GM23248 (cell line): Measurements from ENCODE around the gene AGAP1.

Source experiments
- EZH2 ChIP-seq: fragments of 200-600 bp; sonication (generic); IDR thresholded peaks from 2 replicates; pipeline ENCODE4 v1.6.1; 2018; ENCODE audit warnings: antibody characterized with exemption, mild to moderate bottlenecking; ENCODE audit not compliant: insufficient read depth, poor library complexity, severe bottlenecking
- EZH2phosphoT487 ChIP-seq: fragments of 200-600 bp; sonication (generic); IDR thresholded peaks from 2 replicates; pipeline ENCODE4 v1.6.1; 2018; ENCODE audit warnings: antibody characterized with exemption, moderate library complexity, mild to moderate bottlenecking, low read depth; ENCODE audit not compliant: insufficient read depth

DNA sequence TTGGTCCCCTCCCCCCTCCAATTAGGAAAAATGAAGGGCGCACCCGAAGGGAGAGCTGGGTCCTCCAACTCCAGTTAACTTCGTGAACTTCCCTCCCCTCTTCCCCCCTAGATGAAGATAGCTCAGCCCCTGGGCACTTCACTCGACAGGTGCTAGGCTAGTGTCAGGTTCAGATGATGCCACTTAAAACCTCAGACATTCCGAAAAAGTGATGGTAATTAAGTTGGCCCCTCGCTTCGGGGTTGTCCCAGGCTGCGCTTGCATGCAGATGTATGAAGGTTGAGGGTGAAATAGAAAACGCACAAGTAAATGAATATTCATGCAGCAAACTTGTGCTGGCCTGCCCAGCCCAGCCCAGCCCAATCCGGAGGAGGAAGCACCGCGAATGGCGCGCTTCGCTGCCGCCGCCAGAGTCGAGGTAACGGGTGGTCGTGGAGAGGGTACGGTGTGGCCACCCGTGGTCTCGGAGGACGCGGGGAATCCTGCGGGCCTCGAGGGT, 677.4 kb downstream of the AGAP1 start:
- no peak for TF ChIP-seq EZH2phosphoT487
- TF ChIP-seq EZH2 = peak; percentile 33
